ENCODE results near the gene LAMA5.
A peak's percentile ranks its signal among the peaks of the same experiment; 100 is the strongest.

DNA sequence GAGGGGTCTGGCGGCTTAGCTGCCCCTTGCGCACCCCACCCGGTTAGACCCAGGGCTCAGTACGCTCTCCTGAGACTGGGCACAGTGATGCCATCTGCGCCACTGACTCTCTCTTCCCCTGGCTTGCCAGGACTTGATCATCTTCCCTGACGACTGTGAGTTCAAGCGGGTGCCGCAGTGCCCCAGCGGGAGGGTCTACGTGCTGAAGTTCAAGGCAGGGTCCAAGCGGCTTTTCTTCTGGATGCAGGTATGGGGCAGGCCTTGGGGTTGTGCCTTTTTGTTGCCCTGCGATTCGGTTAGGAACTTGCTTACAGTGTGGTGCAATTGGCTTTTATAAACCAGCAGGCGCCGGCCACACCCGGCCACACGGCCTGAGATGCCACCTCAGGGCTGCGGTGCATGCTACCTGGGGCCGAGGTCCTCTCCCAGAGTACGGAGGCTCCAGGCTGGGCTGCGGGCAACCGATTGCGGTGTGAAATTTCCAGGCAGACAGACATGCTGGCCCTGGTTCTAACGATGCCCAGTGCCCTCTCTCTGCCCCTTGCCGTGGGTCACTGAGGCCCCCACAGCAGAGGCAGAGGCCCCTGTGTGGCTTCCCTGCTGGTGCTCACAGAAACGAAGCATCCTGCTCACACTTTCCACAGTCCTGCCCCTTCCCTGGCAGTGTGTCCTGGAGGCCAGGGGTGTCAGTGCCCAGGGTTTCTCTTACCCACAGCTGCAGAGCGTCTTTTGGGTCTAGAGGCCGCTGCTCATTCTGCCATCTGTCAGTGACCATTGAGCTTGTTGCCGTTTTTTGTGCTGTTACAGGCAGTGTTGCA, 62.6 kb downstream of the LAMA5 start:
- TF ChIP-seq, protein P1, sequence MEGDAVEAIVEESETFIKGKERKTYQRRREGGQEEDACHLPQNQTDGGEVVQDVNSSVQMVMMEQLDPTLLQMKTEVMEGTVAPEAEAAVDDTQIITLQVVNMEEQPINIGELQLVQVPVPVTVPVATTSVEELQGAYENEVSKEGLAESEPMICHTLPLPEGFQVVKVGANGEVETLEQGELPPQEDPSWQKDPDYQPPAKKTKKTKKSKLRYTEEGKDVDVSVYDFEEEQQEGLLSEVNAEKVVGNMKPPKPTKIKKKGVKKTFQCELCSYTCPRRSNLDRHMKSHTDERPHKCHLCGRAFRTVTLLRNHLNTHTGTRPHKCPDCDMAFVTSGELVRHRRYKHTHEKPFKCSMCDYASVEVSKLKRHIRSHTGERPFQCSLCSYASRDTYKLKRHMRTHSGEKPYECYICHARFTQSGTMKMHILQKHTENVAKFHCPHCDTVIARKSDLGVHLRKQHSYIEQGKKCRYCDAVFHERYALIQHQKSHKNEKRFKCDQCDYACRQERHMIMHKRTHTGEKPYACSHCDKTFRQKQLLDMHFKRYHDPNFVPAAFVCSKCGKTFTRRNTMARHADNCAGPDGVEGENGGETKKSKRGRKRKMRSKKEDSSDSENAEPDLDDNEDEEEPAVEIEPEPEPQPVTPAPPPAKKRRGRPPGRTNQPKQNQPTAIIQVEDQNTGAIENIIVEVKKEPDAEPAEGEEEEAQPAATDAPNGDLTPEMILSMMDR (IDR thresholded peaks at IDR 0.05): no peak
- TF ChIP-seq POLR2AphosphoS5 (IDR thresholded peaks at IDR 0.05; ENCODE audit: low read depth, low read length) (0 out of 2 replicates have a peak, but pooled peaks have one; percentile 12), FOXM1 (IDR thresholded peaks at IDR 0.05; ENCODE audit: low read depth) (no peak), RCOR1 (IDR thresholded peaks at IDR 0.05; ENCODE audit: low read length) (no peak)
